Ascending aorta (tissue), 2 donors: ENCODE results near the gene AKAP6. TPM values are rescaled to one million over a fixed set of nuclear protein-coding genes. Genes with fewer than 3 reads are reported as not detected.
A peak's percentile ranks its signal among the peaks of the same experiment; 100 is the strongest.
"Not testable (repeated sequence)": the region's sequence is repeated elsewhere in the genome, so short reads cannot be mapped to it uniquely, and the experiment has no call there.

Source experiments
- DNase-seq, 2 donors: peaks; one replicate each; pipeline ENCODE4 v3.0.0-alpha.2; 2019; ENCODE audit warnings: low spot score in 2 of 2
- H3K27ac ChIP-seq, 2 donors: fragments of 200-600 bp; sonication (generic); one replicate each; pipeline ENCODE4 v1.5.1; 2016 to 2017; ENCODE audit warnings: mild to moderate bottlenecking in 1 of 2
- H3K27me3 ChIP-seq: fragments of 200-600 bp; sonication (generic); one replicate; pipeline ENCODE4 v1.5.1; 2017
- H3K36me3 ChIP-seq, 2 donors: fragments of 200-600 bp; sonication (generic); one replicate each; pipeline ENCODE4 v1.5.1; 2016
- H3K4me1 ChIP-seq, 2 donors: fragments of 200-600 bp; sonication (generic); one replicate each; pipeline ENCODE4 v1.5.1; 2016 to 2017; ENCODE audit warnings: mild to moderate bottlenecking in 1 of 2
- H3K4me3 ChIP-seq, 2 donors: fragments of 200-600 bp; sonication (generic); one replicate each; pipeline ENCODE4 v1.5.1; 2016 to 2017; ENCODE audit warnings: mild to moderate bottlenecking in 1 of 2
- H3K9me3 ChIP-seq, 2 donors: fragments of 200-600 bp; sonication (generic); one replicate each; pipeline ENCODE4 v1.5.1; 2016
- intact Hi-C: fragments of 100-400 bp; cut with DNase I; formaldehyde crosslinking; loops from one replicate; pipeline ENCODE4 v1.15.1; 2023
- total RNA-seq: library from RNA; depleted of rRNA; stranded (reverse); fragments of >200 nt; gene quantifications from one replicate; pipeline ENCODE4 v1.1.0, GENCODE V29; 2016
- TF ChIP-seq, protein P1 (sequence below), 3 experiments: fragments of 200-600 bp in 2 of 3; fragments of 450-650 bp in 1 of 3; sonication (generic) in 2 of 3; IDR thresholded peaks; one replicate each; pipeline ENCODE4 v1.5.1; 2016 to 2019; ENCODE audit warnings: antibody characterized with exemption in 3 of 3, mild to moderate bottlenecking in 1 of 3, moderate library complexity in 1 of 3

Gene AKAP6
- total RNA-seq, 1 donor from 2014 or later: 21.1 TPM

GRCh38 chr14:32458720-32459119 is 129.6 kb downstream of the AKAP6 start:
- TF ChIP-seq, protein P1, sequence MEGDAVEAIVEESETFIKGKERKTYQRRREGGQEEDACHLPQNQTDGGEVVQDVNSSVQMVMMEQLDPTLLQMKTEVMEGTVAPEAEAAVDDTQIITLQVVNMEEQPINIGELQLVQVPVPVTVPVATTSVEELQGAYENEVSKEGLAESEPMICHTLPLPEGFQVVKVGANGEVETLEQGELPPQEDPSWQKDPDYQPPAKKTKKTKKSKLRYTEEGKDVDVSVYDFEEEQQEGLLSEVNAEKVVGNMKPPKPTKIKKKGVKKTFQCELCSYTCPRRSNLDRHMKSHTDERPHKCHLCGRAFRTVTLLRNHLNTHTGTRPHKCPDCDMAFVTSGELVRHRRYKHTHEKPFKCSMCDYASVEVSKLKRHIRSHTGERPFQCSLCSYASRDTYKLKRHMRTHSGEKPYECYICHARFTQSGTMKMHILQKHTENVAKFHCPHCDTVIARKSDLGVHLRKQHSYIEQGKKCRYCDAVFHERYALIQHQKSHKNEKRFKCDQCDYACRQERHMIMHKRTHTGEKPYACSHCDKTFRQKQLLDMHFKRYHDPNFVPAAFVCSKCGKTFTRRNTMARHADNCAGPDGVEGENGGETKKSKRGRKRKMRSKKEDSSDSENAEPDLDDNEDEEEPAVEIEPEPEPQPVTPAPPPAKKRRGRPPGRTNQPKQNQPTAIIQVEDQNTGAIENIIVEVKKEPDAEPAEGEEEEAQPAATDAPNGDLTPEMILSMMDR (IDR thresholded peaks at IDR 0.05): no peak
- no peaks in the 10 kb centered on the region for H3K4me1 ChIP-seq
- DNase-seq: no peak
- intact Hi-C loops: no loop called here
- no peaks in the 10 kb centered on the region for H3K27me3 ChIP-seq
- no peak overlapping the region for H3K4me3 ChIP-seq
- H3K9me3 ChIP-seq: peaks cover 0 to 16% of the 10 kb centered on the region in 2 donors
- peaks cover 0 to 11% of the 10 kb centered on the region in 2 donors for H3K36me3 ChIP-seq
- H3K27ac ChIP-seq: no peak overlapping the region

DNA sequence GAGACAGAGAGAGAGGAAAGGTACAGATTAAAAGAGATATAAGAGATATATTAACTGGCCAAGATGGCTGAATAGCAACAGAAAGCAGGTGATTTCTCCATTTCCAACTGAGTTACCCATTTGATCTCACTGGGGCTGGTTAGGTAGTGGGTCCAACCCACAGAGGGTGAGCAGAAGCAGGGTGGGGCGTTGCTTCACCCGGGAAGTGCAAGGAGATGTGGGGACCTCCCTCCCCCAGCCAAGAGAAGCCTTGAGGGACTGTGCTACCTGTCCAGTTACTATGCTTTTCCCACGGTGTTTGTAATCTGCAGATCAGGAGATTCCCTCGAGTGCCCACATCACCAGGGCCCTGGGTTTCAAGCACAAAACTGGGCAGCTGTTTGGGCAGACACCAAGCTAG is 131.2 kb downstream of the AKAP6 start:
- intact Hi-C loops: no loop called here
- H3K36me3 ChIP-seq: peaks cover 0 to 11% of the 10 kb centered on the region in 2 donors
- no peak for DNase-seq
- no peaks in the 10 kb centered on the region for H3K27me3 ChIP-seq
- H3K27ac ChIP-seq: no peak overlapping the region
- H3K9me3 ChIP-seq: peaks cover 0 to 22% of the 10 kb centered on the region in 2 donors
- no peak overlapping the region for H3K4me3 ChIP-seq
- TF ChIP-seq, protein P1 (IDR thresholded peaks at IDR 0.05): no peak
- no peaks in the 10 kb centered on the region for H3K4me1 ChIP-seq

- intact Hi-C loops: not testable (repeated sequence)
Observed at GRCh38 chr14:32462553-32462952, 133.5 kb downstream of the AKAP6 start.

DNA sequence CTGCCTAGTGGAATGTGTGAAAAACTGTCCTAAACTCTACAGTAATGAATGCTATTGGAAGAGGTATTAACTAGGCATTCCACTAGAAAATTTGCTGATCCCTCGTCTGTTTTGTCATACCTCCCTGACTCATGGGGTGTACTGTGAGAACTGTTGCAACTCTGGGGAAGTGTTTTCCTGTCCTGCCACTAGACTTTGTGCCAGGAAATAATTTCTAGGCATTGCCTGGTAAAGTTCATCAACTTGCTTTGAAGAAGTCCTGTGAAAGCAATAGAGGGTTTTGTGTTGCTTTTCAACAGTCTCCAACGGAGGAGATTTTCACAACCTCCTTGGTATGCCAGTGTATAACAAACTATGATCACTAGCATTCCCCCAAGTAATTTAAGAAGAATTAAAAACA is 139.9 kb downstream of the AKAP6 start:
- H3K27me3 ChIP-seq: no peaks in the 10 kb centered on the region
- no peaks in the 10 kb centered on the region for H3K36me3 ChIP-seq
- no peak overlapping the region for H3K4me3 ChIP-seq
- intact Hi-C loops: loop anchor here (1.0 to 5.0 kb wide), 3 partner anchors 37 to 267 kb away; partner anchors contain the start of genes RNU6-7 and RNU6-8
- H3K27ac ChIP-seq: peak overlapping the region; percentile 65 to 83
- H3K9me3 ChIP-seq: peaks cover 0 to 9% of the 10 kb centered on the region in 2 donors
- TF ChIP-seq, protein P1 (IDR thresholded peaks at IDR 0.05): no peak
- no peak for DNase-seq
- peaks cover 5 to 35% of the 10 kb centered on the region in 2 donors for H3K4me1 ChIP-seq

More at GRCh38 chr14:32462553-32462952, 133.5 kb downstream of the AKAP6 start:
- not testable (repeated sequence) for H3K4me1 ChIP-seq, H3K27me3 ChIP-seq, H3K4me3 ChIP-seq, H3K27ac ChIP-seq, DNase-seq
- H3K9me3 ChIP-seq: peaks cover 0 to 28% of the 10 kb centered on the region in 2 donors
- peaks cover 0 to 11% of the 10 kb centered on the region in 2 donors for H3K36me3 ChIP-seq

- TF ChIP-seq, protein P1 (IDR thresholded peaks at IDR 0.05): peak; percentile 23 to 59 (median 51)
- no peaks in the 10 kb centered on the region for H3K36me3 ChIP-seq
- intact Hi-C loops: loop anchor here (1.0 to 5.0 kb wide), 6 partner anchors 37 to 907 kb away; partner anchors contain the start of genes ARHGAP5, NUBPL, RNU6-7 and RNU6-8
- H3K4me1 ChIP-seq: peaks cover 5 to 35% of the 10 kb centered on the region in 2 donors
- H3K4me3 ChIP-seq: no peak overlapping the region
- H3K9me3 ChIP-seq: peaks cover 0 to 7% of the 10 kb centered on the region in 2 donors
- H3K27me3 ChIP-seq: no peaks in the 10 kb centered on the region
- H3K27ac ChIP-seq: peak overlapping the region; percentile 65 to 83
- no peak for DNase-seq
Observed at GRCh38 chr14:32469388-32470160, 140.5 kb downstream of the AKAP6 start.

- Histone ChIP-seq H3K27ac (peak overlapping the region; percentile 5 to 83), H3K4me1 (peaks cover 5 to 35% of the 10 kb centered on the region in 2 donors)
- intact Hi-C loops: loop anchor here (5.0 kb wide), 3 partner anchors 37 to 908 kb away; partner anchors contain the start of genes ARHGAP5 and NUBPL
Observed at GRCh38 chr14:32470161-32470715, 141.1 kb downstream of the AKAP6 start.

More at GRCh38 chr14:32470161-32470715, 141.1 kb downstream of the AKAP6 start:
- Histone ChIP-seq H3K9me3 (peaks cover 0 to 6% of the 10 kb centered on the region in 2 donors), H3K36me3 (no peaks in the 10 kb centered on the region), H3K4me3 (no peak overlapping the region), H3K27me3 (no peaks in the 10 kb centered on the region)
- DNase-seq: no peak
- TF ChIP-seq, protein P1 (IDR thresholded peaks at IDR 0.05): no peak
